Measurements from ENCODE around the gene SLC15A1.

The SLC15A1 gene

GRCh38 chr13:98741741-98742435, 10.6 kb downstream of the SLC15A1 start:
- Histone ChIP-seq H3K9ac (ENCODE audit: low read length) (no peak overlapping the region), H3K9me2 (replicated peaks; ENCODE audit: insufficient read depth, low read length) (no peaks in the 10 kb centered on the region), H3K27ac (ENCODE audit: low read depth, low read length) (no peak overlapping the region)

GRCh38 chr13:98740131-98740530, 12.3 kb downstream of the SLC15A1 start:
- no peak overlapping the region for H3K4me3 ChIP-seq (ENCODE audit: insufficient read depth, low read length, poor library complexity, severe bottlenecking)
- no peaks in the 10 kb centered on the region for H3F3A ChIP-seq (ENCODE audit: insufficient read depth)
- H3K79me2 ChIP-seq (ENCODE audit: insufficient read depth, low read length), result no peaks in the 10 kb centered on the region
- no peaks in the 10 kb centered on the region for H3K27me3 ChIP-seq (ENCODE audit: low read length)
- TF ChIP-seq EZH2phosphoT487 (conservative IDR thresholded peaks at IDR 0.05; ENCODE audit: low read length) (no peak), CTCF (IDR thresholded peaks at IDR 0.05; ENCODE audit: insufficient read depth, low read length, poor library complexity, severe bottlenecking) (no peak)
- H3K9ac ChIP-seq (ENCODE audit: low read length), result no peak overlapping the region
- H3K27ac ChIP-seq (ENCODE audit: low read depth, low read length), result no peak overlapping the region
- H4K20me1 ChIP-seq (ENCODE audit: low read depth, low read length), result no peaks in the 10 kb centered on the region
- no peak overlapping the region for H3K4me2 ChIP-seq (ENCODE audit: low read depth, low read length, poor library complexity, severe bottlenecking)
- H3K9me2 ChIP-seq (replicated peaks; ENCODE audit: insufficient read depth, low read length), result no peaks in the 10 kb centered on the region
- no peaks in the 10 kb centered on the region for H3K9me3 ChIP-seq (ENCODE audit: insufficient read depth, low read length)
- no peak overlapping the region for H2AFZ ChIP-seq (ENCODE audit: low read depth, low read length, severe bottlenecking)
- H3K36me3 ChIP-seq (ENCODE audit: low read length), result no peaks in the 10 kb centered on the region

More at GRCh38 chr13:98741741-98742435, 10.6 kb downstream of the SLC15A1 start:
- Histone ChIP-seq H4K20me1 (ENCODE audit: low read depth, low read length) (no peaks in the 10 kb centered on the region), H3K4me3 (ENCODE audit: insufficient read depth, low read length, poor library complexity, severe bottlenecking) (no peak overlapping the region), H3F3A (ENCODE audit: insufficient read depth) (no peaks in the 10 kb centered on the region), H3K27me3 (ENCODE audit: low read length) (no peaks in the 10 kb centered on the region), H3K36me3 (ENCODE audit: low read length) (no peaks in the 10 kb centered on the region), H3K79me2 (ENCODE audit: insufficient read depth, low read length) (no peaks in the 10 kb centered on the region), H3K9me3 (ENCODE audit: insufficient read depth, low read length) (no peaks in the 10 kb centered on the region), H3K4me2 (ENCODE audit: low read depth, low read length, poor library complexity, severe bottlenecking) (no peak overlapping the region), H2AFZ (ENCODE audit: low read depth, low read length, severe bottlenecking) (no peak overlapping the region)
- TF ChIP-seq EZH2phosphoT487 (conservative IDR thresholded peaks at IDR 0.05; ENCODE audit: low read length), result no peak
- TF ChIP-seq CTCF (IDR thresholded peaks at IDR 0.05; ENCODE audit: insufficient read depth, low read length, poor library complexity, severe bottlenecking), result no peak

GRCh38 chr13:98738993-98739392, 13.5 kb downstream of the SLC15A1 start:
- Histone ChIP-seq H3K4me2 (ENCODE audit: low read depth, low read length, poor library complexity, severe bottlenecking) (no peak overlapping the region), H2AFZ (ENCODE audit: low read depth, low read length, severe bottlenecking) (no peak overlapping the region), H3K36me3 (ENCODE audit: low read length) (no peaks in the 10 kb centered on the region), H3K27ac (ENCODE audit: low read depth, low read length) (no peak overlapping the region), H3K9me3 (ENCODE audit: insufficient read depth, low read length) (no peaks in the 10 kb centered on the region), H3F3A (ENCODE audit: insufficient read depth) (no peaks in the 10 kb centered on the region), H3K79me2 (ENCODE audit: insufficient read depth, low read length) (no peaks in the 10 kb centered on the region), H4K20me1 (ENCODE audit: low read depth, low read length) (no peaks in the 10 kb centered on the region), H3K9ac (ENCODE audit: low read length) (no peak overlapping the region), H3K4me3 (ENCODE audit: insufficient read depth, low read length, poor library complexity, severe bottlenecking) (no peak overlapping the region), H3K27me3 (ENCODE audit: low read length) (no peaks in the 10 kb centered on the region), H3K9me2 (replicated peaks; ENCODE audit: insufficient read depth, low read length) (no peaks in the 10 kb centered on the region)
- TF ChIP-seq EZH2phosphoT487 (conservative IDR thresholded peaks at IDR 0.05; ENCODE audit: low read length) (no peak), CTCF (IDR thresholded peaks at IDR 0.05; ENCODE audit: insufficient read depth, low read length, poor library complexity, severe bottlenecking) (no peak)
